Left renal pelvis (tissue), 4 donors: ENCODE data around the gene LAMC3. TPM values are rescaled to one million over a fixed set of nuclear protein-coding genes. Genes with fewer than 3 reads are reported as not detected.

ENCODE experiments used
- DNase-seq, 4 donors: peaks; one replicate each; pipeline ENCODE4 v3.0.0-alpha.2; 2013; ENCODE audit warnings: low read depth in 4 of 4, low spot score in 3 of 4
- polyA plus RNA-seq, 4 donors: library from polyadenylated mRNA; unstranded; fragments of 120-200 nt; gene quantifications; one replicate each; pipeline ENCODE4 v1.2.1, GENCODE V29; 2013; ENCODE audit not compliant: insufficient read length in 4 of 4

LAMC3 gene
- polyA plus RNA-seq, 4 donors = 1.8 to 33.9 (median 23.3) TPM

- no peak for DNase-seq
Measured at GRCh38 chr9:131008086-131008485, 888 bp upstream of the LAMC3 start.

GRCh38 chr9:131008563-131008908 is 438 bp upstream of the LAMC3 start:
- DNase-seq = no peak

DNA sequence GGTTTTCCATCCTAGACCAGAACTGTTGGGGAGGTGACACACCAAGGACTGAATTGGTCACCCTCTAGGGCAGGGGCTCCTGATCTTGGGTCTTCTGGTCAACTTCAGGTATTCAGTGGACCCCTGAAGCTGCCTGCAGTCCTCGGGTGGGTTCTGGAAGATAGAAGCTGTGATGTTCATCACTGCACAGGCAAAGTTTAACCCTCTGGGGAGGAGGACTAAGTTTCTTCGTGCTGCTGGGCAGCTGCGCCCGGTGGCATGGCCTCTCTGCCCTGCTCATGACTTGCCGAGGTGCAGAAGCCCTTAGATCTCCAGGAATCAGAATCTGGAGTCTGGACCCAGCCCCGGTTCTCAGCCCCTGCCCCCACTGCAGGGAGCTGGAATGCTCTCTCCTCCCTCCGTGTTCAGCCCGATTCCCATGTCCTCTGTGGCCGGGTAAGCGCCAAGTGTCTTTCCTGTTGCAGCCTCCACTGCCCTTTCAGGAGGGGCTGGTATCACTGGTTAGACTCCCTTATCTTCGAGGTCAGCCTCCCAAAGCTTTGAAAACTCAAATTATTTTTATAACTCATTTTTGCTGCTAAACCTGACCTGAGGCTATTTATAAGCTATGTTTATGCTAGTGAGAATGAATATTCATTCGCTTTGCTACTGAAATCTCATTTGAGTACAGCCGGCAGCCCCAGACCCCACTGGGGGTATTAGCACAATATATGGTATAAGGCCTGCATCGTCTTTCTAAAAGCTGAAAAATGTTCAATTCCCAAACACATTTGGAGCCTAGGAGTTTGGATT is 1.7 kb downstream of the LAMC3 start:
- no peak for DNase-seq

DNA sequence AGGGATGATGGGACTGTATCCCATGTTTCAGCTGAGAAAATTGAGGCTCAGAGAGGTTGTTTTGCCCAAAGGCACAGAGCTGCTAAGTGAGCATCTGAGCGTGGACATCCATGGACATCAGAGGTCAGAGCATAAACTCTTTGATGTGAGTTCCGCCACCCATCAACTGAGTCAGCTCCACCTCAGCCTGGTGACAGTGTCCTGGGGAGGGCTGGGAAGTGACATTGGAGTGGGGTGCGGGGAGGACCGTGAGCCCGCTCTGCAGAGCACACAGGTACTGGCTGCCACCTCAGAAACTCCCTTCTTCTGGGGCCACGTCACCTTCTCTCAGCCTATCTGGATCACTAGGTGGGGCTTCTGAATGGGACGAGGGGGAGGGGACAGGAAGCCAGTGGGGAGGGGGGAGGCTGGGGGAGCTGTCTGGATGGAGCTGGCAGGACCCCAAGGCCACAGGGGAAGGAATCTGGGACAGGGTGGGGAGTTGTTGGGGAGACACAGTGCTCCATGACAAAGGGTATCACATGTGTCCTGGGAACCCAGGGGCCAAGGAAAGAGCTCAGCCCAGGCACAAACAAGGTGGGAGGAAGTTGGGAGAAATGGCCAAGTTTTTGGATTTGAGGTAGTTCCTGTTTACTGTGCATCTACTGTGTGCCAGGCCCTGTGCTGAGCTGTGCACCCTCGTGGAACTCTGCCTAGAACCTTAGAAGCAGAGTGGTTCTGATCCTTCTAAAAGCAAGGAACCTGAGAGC is 2.5 kb downstream of the LAMC3 start:
- DNase-seq = no peak

GRCh38 chr9:131012023-131012334 is 3.0 kb downstream of the LAMC3 start:
- no peak for DNase-seq

DNA sequence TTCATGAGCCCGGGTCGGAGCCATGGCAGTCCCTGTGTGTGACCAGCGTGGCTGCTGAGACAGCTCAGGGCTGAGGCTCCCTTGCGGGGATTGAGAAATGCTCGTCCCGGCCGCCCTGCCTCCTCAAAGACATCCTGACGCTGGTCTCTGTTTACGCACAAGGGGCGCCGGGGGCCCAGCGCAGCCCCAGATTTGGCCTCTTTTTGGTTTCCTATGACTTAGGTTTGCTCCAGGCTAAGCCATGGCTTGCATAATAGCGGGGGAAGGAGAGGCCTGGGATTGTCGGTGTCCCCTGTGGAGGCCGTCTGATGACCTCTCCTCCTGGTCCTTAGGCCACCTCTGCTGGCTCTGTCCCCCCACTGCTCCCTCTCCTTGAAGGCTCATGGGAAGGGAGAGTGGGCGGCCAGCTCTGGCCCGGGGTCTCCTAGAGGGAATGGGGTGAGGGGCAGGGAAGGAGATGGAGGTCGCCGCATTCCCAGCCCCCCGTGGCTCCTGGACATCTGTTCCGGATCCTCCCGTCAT is 3.5 kb downstream of the LAMC3 start:
- DNase-seq = no peak

- no peak for DNase-seq
Measured at GRCh38 chr9:131013015-131013755, 4.2 kb downstream of the LAMC3 start.

- DNase-seq = no peak
Measured at GRCh38 chr9:131013771-131014676, 5.0 kb downstream of the LAMC3 start.

- no peak for DNase-seq
Measured at GRCh38 chr9:131015112-131015511, 6.1 kb downstream of the LAMC3 start.

DNA sequence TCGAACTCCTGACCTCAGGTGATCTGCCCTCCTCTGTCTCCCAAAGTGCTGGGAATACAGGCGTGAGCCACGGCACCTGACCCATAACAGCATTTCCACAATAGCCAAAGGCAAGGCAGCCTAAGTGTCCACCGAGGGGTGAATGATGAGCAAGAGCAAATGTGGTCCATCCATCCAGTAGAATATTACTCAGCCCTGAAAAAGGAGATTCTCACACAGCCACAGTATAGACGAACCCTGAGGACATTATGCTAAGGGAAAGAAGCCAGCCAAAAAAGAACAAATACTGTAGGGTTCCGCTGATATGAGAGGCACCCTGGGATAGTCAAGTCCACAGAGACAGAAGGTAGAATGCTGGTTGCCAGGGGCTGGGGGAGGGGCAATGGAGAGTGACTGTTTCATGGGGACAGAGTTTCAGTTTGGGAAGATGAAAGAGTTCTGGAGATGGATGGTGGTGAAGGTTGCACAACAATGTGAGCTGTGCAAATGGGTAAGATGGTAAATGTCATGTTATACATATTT is 7.0 kb downstream of the LAMC3 start:
- DNase-seq = no peak

- no peak for DNase-seq
Measured at GRCh38 chr9:131017067-131017466, 8.1 kb downstream of the LAMC3 start.

GRCh38 chr9:131018621-131019020 is 9.6 kb downstream of the LAMC3 start:
- no peak for DNase-seq

DNA sequence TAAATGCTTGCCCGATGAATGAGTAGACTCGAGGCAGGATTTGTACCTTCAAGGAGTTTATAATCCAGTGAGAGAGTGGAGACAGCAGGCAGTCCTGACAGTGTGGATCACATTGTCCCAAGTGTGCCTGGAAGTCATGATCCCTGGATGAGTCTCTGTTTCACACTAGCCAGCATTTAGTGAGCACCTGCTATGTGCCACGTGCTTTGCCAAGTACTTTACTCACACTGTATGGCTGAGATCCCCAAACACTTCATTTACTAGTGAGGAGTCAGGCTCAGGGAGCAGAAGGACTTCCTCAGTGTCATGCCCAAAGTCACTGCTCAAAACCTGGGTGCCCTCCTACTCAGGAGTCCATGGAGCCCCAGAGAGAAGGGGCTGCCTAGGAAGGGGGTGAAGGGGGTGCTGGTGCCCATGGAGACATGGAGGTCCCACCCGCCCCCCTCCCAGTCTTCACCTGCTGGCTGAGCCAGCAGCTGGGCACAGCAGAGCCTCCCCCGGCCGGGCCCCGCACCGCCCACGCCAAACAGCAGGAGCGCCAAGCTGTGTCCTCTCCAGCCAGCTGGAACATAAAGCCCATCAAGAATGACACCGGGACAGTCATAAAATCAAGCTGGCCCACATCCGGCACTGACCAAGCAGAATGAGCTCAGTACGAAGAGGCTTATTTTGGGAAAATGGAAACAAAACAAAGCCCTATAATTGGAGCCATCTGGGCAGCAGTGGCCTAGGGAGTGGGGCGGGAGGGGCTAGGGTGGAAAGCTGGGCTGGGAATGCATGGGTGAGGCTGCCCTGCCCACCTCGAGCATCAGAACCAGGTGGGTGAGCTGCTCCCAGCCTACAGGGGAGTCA is 10.6 kb downstream of the LAMC3 start:
- peak; percentile 76 to 87 (median 78) for DNase-seq

- DNase-seq = no peak
Measured at GRCh38 chr9:131020388-131020787, 11.4 kb downstream of the LAMC3 start.

- no peak for DNase-seq
Measured at GRCh38 chr9:131020862-131021261, 11.9 kb downstream of the LAMC3 start.

DNA sequence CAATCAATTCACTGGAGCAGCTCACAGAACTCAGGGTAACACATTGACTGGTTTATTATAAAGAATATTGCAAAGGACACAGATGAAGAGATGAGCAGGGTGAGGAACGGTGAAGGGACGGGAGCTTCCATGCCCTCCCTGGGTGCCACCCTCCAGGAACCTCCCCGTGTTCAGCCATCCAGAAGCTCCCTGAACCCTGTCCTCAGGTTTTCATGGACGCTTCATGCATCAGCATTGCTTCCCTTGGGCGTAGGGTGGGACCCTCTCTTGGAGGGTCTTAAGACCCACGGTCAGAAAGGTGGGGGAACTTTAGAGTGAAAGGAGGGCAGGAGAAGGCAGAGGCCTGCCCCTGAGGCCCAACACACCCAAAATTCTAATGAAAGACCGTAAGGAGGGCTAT is 12.8 kb downstream of the LAMC3 start:
- DNase-seq = no peak

DNA sequence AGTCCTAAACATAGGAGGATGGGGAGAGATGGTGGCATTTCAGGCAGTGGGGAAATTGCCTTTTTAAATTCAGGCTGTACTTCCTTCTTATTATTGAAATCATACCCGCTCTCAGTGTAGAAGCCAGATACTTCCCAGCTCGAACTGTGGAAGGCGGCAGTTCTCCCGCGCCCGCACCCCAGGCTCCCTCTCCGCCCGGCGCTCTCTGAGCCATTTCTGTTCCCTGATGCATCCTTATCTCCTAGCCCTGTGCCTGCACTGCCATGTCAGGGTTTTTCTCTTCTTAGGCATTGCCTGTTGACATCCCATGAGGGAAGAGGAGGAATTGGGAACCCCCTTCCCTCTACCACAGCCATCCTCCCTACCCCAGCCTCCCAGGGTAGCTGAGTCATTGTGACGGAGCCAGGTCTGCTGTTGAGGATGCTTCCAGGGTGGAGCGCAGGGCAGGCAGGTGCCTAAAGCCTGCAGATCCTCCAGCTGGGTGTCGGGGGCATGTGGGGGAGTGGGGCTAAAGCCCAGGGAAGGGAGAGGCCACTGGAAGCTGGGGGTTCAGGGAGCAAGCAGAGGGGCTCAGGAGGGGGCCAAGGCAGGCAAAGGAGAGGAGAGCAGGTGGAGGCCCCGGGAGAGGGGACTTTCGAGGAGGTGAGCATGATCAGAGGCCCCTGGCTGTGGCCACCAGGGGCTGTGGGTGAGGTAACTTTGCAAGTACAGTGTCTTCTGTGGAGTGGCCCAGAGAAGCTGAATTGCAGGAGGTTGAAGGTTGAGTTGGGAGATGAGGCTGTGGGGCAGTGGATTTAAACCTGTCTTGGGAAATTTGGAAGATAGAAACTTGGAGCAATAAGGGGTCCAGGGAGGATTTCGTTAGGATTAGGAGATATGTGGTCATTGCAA is 16.2 kb downstream of the LAMC3 start:
- DNase-seq = no peak
